Sigmoid colon (tissue), 7 donors: ENCODE measurements around the gene AKAP9. TPM values are rescaled to one million over a fixed set of nuclear protein-coding genes. Genes with fewer than 3 reads are reported as not detected.
"Not testable (repeated sequence)": the region's sequence is repeated elsewhere in the genome, so short reads cannot be mapped to it uniquely, and the experiment has no call there.

Experiments used
- DNase-seq: peaks from one replicate; pipeline ENCODE4 v3.0.0-alpha.2; 2019
- H3K27ac ChIP-seq, 4 donors: fragments of 200-600 bp; sonication (generic); one replicate each; pipeline ENCODE4 v1.5.1; 2016 to 2019; ENCODE audit warnings: mild to moderate bottlenecking in 1 of 4
- H3K27me3 ChIP-seq, 3 donors: fragments of 200-600 bp; sonication (generic); one replicate each; pipeline ENCODE4 v1.5.1; 2019; ENCODE audit warnings: mild to moderate bottlenecking in 1 of 3
- H3K36me3 ChIP-seq, 4 donors: fragments of 200-600 bp; sonication (generic); one replicate each; pipeline ENCODE4 v1.5.1; 2016 to 2019
- H3K4me1 ChIP-seq, 4 donors: fragments of 200-600 bp; sonication (generic); one replicate each; pipeline ENCODE4 v1.5.1; 2017 to 2019
- H3K4me3 ChIP-seq, 4 donors: fragments of 200-600 bp; sonication (generic); one replicate each; pipeline ENCODE4 v1.5.1; 2017 to 2019; ENCODE audit warnings: mild to moderate bottlenecking in 2 of 4, moderate library complexity in 1 of 4
- H3K9me3 ChIP-seq, 4 donors: fragments of 200-600 bp in 3 of 4; sonication (generic) in 3 of 4; one replicate each; pipeline versions ENCODE4 v1.5.1 to v1.6.1; 2013 to 2019
- CTCF ChIP-seq, 4 experiments: fragments of 450-650 bp in 3 of 4; fragments of 200-600 bp in 1 of 4; IDR thresholded peaks; one replicate each; pipeline ENCODE4 v1.5.1; 2016 to 2019; ENCODE audit warnings: antibody characterized with exemption in 4 of 4, mild to moderate bottlenecking in 3 of 4, moderate library complexity in 2 of 4
- EP300 ChIP-seq, 4 donors: sonication (generic); formaldehyde crosslinking; IDR thresholded peaks; one replicate each; pipeline ENCODE4 v1.6.1; 2017; ENCODE audit warnings: antibody characterized with exemption in 4 of 4
- POLR2A ChIP-seq, 2 donors: fragments of 450-650 bp; IDR thresholded peaks; one replicate each; pipeline ENCODE4 v1.6.1; 2016; ENCODE audit warnings: antibody characterized with exemption in 2 of 2, mild to moderate bottlenecking in 2 of 2, moderate library complexity in 2 of 2
- POLR2AphosphoS5 ChIP-seq, 4 donors: sonication (generic); formaldehyde crosslinking; IDR thresholded peaks; one replicate each; pipeline ENCODE4 v1.6.1; 2017; ENCODE audit warnings: antibody characterized with exemption in 4 of 4
- WGBS, 2 donors: extraction: QIAGEN DNeasy Blood & Tissue Kit; methylation state at CpG; one replicate each; pipeline ENCODE4 v1.1.7; 2013; 5-methylcytosine and 5-hydroxymethylcytosine counted together
- intact Hi-C: fragments of 100-400 bp; cut with DNase I; formaldehyde crosslinking; loops from one replicate; pipeline ENCODE4 v1.15.1; 2023
- polyA plus RNA-seq, 3 donors: library from polyadenylated mRNA; stranded (reverse); fragments of 200-250 nt; gene quantifications; one replicate each; pipeline ENCODE4 v1.2.3, GENCODE V29; 2013
- total RNA-seq, 4 donors: library from RNA; depleted of rRNA; stranded (reverse); fragments of >200 nt; gene quantifications; one replicate each; pipeline ENCODE4 v1.1.0, GENCODE V29; 2016
- donor health status: healthy with polysubstance abuse.
- donor health status: Bipolar disorder and iron deficiency.
- donor health status: healthy.

AKAP9 gene
- total RNA-seq (10 to 100 TPM; 48.1 to 78.7 (median 59.3) TPM), polyA plus RNA-seq (10 to 100 TPM; 34.0 to 90.9 (median 75.1) TPM)

- WGBS, 2 donors: 0 to 1% methylated on average over 59 of the region's 59 CpGs
- peak in 3 of 4 donors; percentile 78 to 87 (median 86) for TF ChIP-seq POLR2AphosphoS5 (IDR thresholded peaks at IDR 0.05)
- no peak for TF ChIP-seq EP300 (IDR thresholded peaks at IDR 0.05)
- peak; percentile 48 to 58 for TF ChIP-seq POLR2A (IDR thresholded peaks at IDR 0.05)
- peak; percentile 92 for DNase-seq
- Histone ChIP-seq H3K4me3 (peak within 1 kb of the TSS; percentile 71 to 93 (median 82)), H3K4me1 (peaks cover 0 to 34% (median 26%) of the 10 kb centered on the region in 4 donors), H3K27ac (peak within 1 kb of the TSS; percentile 93 to 96 (median 94)), H3K36me3 (no peaks in the 10 kb centered on the region), H3K27me3 (no peaks in the 10 kb centered on the region), H3K9me3 (no peaks in the 10 kb centered on the region)
- intact Hi-C loops: loop anchor here (1.0 kb wide), 1 partner anchor 60 kb away; the partner anchor contains the start of gene MTERF1
Observed at GRCh38 chr7:91940572-91941341, at the start of gene AKAP9. Gene AKAP9 (plus strand): TSS chr7:91940862. CDS start chr7:91941100, 238 bp downstream.

- H3K4me3 ChIP-seq: no peak overlapping the region
- H3K9me3 ChIP-seq: no peaks in the 10 kb centered on the region
- peaks cover 0 to 17% (median 15%) of the 10 kb centered on the region in 4 donors for H3K4me1 ChIP-seq
- no peaks in the 10 kb centered on the region for H3K27me3 ChIP-seq
- no peak overlapping the region for H3K27ac ChIP-seq
- no peak for TF ChIP-seq POLR2AphosphoS5 (IDR thresholded peaks at IDR 0.05)
- no peak for TF ChIP-seq EP300 (IDR thresholded peaks at IDR 0.05)
- no peak for TF ChIP-seq POLR2A (IDR thresholded peaks at IDR 0.05)
- no peak for TF ChIP-seq CTCF (IDR thresholded peaks at IDR 0.05)
- 57 to 66% methylated on average over 3 of the region's 3 CpGs for WGBS, 2 donors
- intact Hi-C loops: no loop called here
- no peaks in the 10 kb centered on the region for H3K36me3 ChIP-seq
- no peak for DNase-seq
Observed at GRCh38 chr7:91892099-91892705, 48.5 kb upstream of the AKAP9 start.

DNA sequence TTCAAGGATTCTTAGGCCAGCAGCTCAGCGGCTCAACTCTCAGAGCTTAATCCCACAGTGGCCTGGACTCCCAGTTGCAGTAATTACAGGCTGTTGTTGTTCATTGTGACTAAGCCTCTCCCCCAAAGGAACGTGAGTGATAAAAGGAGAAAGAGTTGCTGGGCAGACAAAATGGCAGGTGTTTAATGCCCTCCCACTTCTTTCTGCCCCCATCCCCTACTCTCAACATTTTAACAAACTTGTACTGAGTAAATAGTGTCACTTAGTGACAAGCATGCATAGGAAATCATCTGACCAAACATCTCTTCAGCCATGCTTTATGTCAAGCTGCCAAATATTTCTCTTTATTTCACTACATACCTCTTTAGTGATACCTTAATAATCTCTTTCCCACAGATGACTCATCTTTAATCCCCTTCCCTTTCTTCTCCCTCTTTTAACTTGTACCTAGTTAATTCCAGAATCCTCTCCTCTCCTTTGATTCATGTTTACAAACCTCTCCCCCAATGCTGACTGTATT, 47.8 kb upstream of the AKAP9 start:
- no peaks in the 10 kb centered on the region for H3K9me3 ChIP-seq
- H3K27me3 ChIP-seq: no peaks in the 10 kb centered on the region
- no peak overlapping the region for H3K27ac ChIP-seq
- no peak for TF ChIP-seq EP300 (IDR thresholded peaks at IDR 0.05)
- TF ChIP-seq POLR2AphosphoS5 (IDR thresholded peaks at IDR 0.05): no peak
- TF ChIP-seq CTCF (IDR thresholded peaks at IDR 0.05): no peak
- no peak for TF ChIP-seq POLR2A (IDR thresholded peaks at IDR 0.05)
- DNase-seq: no peak
- WGBS, 2 donors: 55 to 60% methylated on average over 2 of the region's 2 CpGs
- intact Hi-C loops: no loop called here
- H3K4me1 ChIP-seq: peaks cover 0 to 17% (median 15%) of the 10 kb centered on the region in 4 donors
- no peak overlapping the region for H3K4me3 ChIP-seq
- no peaks in the 10 kb centered on the region for H3K36me3 ChIP-seq

DNA sequence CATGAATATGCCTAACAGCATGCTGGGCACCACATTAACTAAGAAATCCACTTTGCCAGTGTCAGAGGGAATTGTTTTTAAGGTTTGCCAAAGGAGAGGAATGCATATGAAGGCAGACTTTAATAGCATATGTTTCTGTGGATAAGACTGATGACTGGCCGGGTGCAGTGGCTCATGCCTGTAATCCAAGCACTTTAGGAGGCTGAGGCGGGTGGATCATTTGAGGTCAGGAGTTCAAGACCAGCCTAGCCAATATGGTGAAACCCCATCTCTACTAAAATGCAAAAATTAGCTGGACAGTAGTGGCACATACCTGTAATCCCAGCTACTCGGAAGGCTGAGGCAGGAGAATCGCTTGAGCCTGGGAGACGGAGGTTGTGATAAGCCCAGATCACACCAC, 47.0 kb upstream of the AKAP9 start:
- WGBS, 2 donors: 93 to 96% methylated on average over 5 of the region's 5 CpGs
- not testable (repeated sequence) for H3K27me3 ChIP-seq

DNA sequence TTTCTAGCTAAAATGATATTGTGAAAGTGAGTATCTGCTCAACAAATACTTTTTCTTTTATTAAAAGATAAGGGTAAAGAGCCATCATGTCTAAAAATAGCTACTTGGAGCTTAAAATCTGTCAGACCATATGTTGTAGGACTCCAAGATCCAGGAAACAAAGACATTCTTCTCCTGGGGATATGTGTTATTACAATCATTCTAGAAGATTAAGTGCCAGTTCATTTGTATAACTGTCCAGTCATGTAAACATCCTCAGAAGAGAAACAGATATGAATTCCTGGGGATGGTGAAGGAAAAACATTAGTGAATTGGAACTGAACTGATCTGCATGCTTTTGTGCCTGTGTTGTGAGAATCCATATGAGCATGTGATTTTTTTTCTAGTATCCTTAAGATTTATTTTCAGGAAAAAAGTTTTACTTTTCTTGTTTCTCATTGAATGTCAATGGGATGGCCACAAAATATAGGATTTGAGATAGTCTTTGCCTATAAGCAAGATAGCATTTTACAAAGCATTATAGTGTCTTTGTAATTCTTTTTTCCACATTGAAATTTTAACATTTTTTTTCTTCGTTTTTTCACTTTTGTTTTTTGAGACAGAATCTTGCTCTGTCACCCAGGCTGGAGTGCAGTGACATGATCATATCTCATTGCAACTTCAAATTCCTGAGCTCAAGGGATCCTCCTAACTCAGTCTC, 45.7 kb upstream of the AKAP9 start:
- H3K9me3 ChIP-seq: no peaks in the 10 kb centered on the region
- no peak for DNase-seq
- H3K4me1 ChIP-seq: peaks cover 0 to 17% (median 15%) of the 10 kb centered on the region in 4 donors
- H3K27ac ChIP-seq: peak overlapping the region in 1 of 4 donors; percentile 2
- intact Hi-C loops: no loop called here
- TF ChIP-seq POLR2A (IDR thresholded peaks at IDR 0.05): no peak
- TF ChIP-seq POLR2AphosphoS5 (IDR thresholded peaks at IDR 0.05): peak in 2 of 4 donors; percentile 74 to 76
- WGBS, 2 donors: 74 to 75% methylated on average over 1 of the region's 1 CpG
- H3K36me3 ChIP-seq: no peaks in the 10 kb centered on the region
- H3K27me3 ChIP-seq: no peaks in the 10 kb centered on the region
- H3K4me3 ChIP-seq: no peak overlapping the region

More for the DNA sequence above, 47.0 kb upstream of the AKAP9 start:
- H3K36me3 ChIP-seq, intact Hi-C loops, H3K9me3 ChIP-seq, DNase-seq, H3K4me3 ChIP-seq, H3K27ac ChIP-seq: not testable (repeated sequence)
- peaks cover 0 to 17% (median 15%) of the 10 kb centered on the region in 4 donors for H3K4me1 ChIP-seq
